ENCODE results near the gene HYAL2. TPM values are rescaled to one million over a fixed set of nuclear protein-coding genes. Genes with fewer than 3 reads are reported as not detected.

HYAL2 gene
- total and polyA plus RNA-seq, 9 of the 15 experiments (the other 6 are each of a cell fraction or from before 2014, with no cell fraction given): 0.36 to 22.7 (median 11.4) TPM; not detected in 1

DNA sequence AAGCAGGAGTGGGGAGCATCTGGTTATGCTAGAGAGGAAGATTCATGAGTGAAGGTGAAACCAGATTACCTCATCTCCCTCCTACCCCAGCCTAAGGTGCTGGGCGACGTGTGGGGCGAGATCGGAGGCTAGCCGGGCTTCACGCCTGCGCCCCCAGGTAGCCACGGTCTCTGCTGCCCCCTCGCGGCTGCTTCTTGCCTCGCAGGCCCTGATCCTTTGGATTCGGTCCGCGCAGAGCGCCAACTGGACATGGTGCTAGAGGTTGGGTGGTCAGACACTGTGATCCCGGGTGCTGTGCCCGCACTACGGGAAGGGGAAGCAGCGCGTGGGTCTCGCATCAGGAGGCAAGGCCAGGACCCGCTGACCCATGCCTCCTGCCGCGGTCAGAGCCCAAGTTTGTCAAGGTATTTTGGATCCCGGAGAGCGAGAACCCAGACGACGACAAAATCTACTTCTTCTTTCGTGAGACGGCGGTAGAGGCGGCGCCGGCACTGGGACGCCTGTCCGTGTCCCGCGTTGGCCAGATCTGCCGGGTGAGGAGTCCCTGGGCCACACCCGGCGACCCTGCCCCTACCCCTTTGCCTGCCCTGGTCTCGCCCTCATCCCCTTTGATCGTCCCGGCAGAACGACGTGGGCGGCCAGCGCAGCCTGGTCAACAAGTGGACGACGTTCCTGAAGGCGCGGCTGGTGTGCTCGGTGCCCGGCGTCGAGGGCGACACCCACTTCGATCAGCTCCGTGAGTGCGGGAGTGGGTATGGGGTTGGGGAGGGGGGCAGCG, 49.4 kb downstream of the HYAL2 start (continued):
- TF ChIP-seq WHSC1 (IDR thresholded peaks at IDR 0.05; ENCODE audit: low read length) (no peak), ERF (CRISPR knock-in tag; IDR thresholded peaks at IDR 0.05) (no peak), CCAR2 (IDR thresholded peaks at IDR 0.05; ENCODE audit: low read depth, low read length) (no peak), CREM (IDR thresholded peaks at IDR 0.05; ENCODE audit: low read depth) (0 out of 2 replicates have a peak, but pooled peaks have one; percentile 37), MYC (IDR thresholded peaks at IDR 0.05; ENCODE audit: low read depth, low read length) (peak; percentile 40; the same call in 1 of the 2 replicates), MYC (CRISPR knock-in tag; IDR thresholded peaks at IDR 0.05; ENCODE audit: borderline replicate concordance, low read depth) (no peak), STAT5A (IDR thresholded peaks at IDR 0.05; ENCODE audit: borderline replicate concordance, low read length) (no peak), ARID2 (IDR thresholded peaks at IDR 0.05) (peak; percentile 86), ZNF408 (CRISPR knock-in tag; IDR thresholded peaks at IDR 0.05; ENCODE audit: low read depth) (no peak), KLF6 (CRISPR knock-in tag; IDR thresholded peaks at IDR 0.05; ENCODE audit: borderline replicate concordance) (no peak), NFIC (IDR thresholded peaks at IDR 0.05) (peak; percentile 25; the same call in 1 of the 2 replicates), TEAD2 (tag; IDR thresholded peaks at IDR 0.05) (no peak), ZNF3 (CRISPR knock-in tag; IDR thresholded peaks at IDR 0.05) (no peak), HDAC2 (IDR thresholded peaks at IDR 0.05) (peak; percentile 29; the same call in 1 of the 2 replicates), CHD4 (IDR thresholded peaks at IDR 0.05; ENCODE audit: insufficient read depth, insufficient replicate concordance, low read depth, low read length, poor library complexity, severe bottlenecking) (no peak), GABPB1 (CRISPR knock-in tag; IDR thresholded peaks at IDR 0.05) (peak; percentile 71; the same call in 1 of the 2 replicates), L3MBTL2 (IDR thresholded peaks at IDR 0.05) (peak; percentile 40; the same call in 1 of the 2 replicates), ZSCAN29 (IDR thresholded peaks at IDR 0.05) (no peak), KHSRP (IDR thresholded peaks at IDR 0.05) (no peak), BCOR (IDR thresholded peaks at IDR 0.05) (0 out of 2 replicates have a peak, but pooled peaks have one; percentile 20), RFX1 (IDR thresholded peaks at IDR 0.05) (no peak), TCFL5 (CRISPR knock-in tag; conservative IDR thresholded peaks at IDR 0.05) (no peak)
- TF ChIP-seq, protein P1, sequence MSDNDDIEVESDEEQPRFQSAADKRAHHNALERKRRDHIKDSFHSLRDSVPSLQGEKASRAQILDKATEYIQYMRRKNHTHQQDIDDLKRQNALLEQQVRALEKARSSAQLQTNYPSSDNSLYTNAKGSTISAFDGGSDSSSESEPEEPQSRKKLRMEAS (CRISPR knock-in tag; IDR thresholded peaks at IDR 0.05): no peak
- TF ChIP-seq, protein P2, sequence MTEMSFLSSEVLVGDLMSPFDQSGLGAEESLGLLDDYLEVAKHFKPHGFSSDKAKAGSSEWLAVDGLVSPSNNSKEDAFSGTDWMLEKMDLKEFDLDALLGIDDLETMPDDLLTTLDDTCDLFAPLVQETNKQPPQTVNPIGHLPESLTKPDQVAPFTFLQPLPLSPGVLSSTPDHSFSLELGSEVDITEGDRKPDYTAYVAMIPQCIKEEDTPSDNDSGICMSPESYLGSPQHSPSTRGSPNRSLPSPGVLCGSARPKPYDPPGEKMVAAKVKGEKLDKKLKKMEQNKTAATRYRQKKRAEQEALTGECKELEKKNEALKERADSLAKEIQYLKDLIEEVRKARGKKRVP (CRISPR knock-in tag; IDR thresholded peaks at IDR 0.05): no peak
- TF ChIP-seq, protein P3, sequence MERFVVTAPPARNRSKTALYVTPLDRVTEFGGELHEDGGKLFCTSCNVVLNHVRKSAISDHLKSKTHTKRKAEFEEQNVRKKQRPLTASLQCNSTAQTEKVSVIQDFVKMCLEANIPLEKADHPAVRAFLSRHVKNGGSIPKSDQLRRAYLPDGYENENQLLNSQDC (CRISPR knock-in tag; IDR thresholded peaks at IDR 0.05): no peak
- TF ChIP-seq, protein P4, sequence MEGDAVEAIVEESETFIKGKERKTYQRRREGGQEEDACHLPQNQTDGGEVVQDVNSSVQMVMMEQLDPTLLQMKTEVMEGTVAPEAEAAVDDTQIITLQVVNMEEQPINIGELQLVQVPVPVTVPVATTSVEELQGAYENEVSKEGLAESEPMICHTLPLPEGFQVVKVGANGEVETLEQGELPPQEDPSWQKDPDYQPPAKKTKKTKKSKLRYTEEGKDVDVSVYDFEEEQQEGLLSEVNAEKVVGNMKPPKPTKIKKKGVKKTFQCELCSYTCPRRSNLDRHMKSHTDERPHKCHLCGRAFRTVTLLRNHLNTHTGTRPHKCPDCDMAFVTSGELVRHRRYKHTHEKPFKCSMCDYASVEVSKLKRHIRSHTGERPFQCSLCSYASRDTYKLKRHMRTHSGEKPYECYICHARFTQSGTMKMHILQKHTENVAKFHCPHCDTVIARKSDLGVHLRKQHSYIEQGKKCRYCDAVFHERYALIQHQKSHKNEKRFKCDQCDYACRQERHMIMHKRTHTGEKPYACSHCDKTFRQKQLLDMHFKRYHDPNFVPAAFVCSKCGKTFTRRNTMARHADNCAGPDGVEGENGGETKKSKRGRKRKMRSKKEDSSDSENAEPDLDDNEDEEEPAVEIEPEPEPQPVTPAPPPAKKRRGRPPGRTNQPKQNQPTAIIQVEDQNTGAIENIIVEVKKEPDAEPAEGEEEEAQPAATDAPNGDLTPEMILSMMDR (IDR thresholded peaks at IDR 0.05 in 2 of 3, conservative IDR thresholded peaks at IDR 0.05 in 1 of 3; ENCODE audit: insufficient read depth in 2 of 3, low read depth in 1 of 3, low read length in 3 of 3): peak; percentile 89 to 94 (median 94)
- TF ChIP-seq, protein P5, sequence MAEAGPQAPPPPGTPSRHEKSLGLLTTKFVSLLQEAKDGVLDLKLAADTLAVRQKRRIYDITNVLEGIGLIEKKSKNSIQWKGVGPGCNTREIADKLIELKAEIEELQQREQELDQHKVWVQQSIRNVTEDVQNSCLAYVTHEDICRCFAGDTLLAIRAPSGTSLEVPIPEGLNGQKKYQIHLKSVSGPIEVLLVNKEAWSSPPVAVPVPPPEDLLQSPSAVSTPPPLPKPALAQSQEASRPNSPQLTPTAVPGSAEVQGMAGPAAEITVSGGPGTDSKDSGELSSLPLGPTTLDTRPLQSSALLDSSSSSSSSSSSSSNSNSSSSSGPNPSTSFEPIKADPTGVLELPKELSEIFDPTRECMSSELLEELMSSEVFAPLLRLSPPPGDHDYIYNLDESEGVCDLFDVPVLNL (CRISPR knock-in tag; IDR thresholded peaks at IDR 0.05; ENCODE audit: low read depth): peak; percentile 22; the same call in 1 of the 2 replicates
